DMS153 (cell line): ENCODE data around the gene CRELD1.
A peak's percentile ranks its signal among the peaks of the same experiment; 100 is the strongest.
"Not testable (repeated sequence)": the region's sequence is repeated elsewhere in the genome, so short reads cannot be mapped to it uniquely, and the experiment has no call there.

Source experiments
- DNase-seq: peaks from one replicate; lab custom pipeline; 2025; lab: John Stamatoyannopoulos, UW

Gene CRELD1, protein sequence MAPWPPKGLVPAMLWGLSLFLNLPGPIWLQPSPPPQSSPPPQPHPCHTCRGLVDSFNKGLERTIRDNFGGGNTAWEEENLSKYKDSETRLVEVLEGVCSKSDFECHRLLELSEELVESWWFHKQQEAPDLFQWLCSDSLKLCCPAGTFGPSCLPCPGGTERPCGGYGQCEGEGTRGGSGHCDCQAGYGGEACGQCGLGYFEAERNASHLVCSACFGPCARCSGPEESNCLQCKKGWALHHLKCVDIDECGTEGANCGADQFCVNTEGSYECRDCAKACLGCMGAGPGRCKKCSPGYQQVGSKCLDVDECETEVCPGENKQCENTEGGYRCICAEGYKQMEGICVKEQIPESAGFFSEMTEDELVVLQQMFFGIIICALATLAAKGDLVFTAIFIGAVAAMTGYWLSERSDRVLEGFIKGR

GRCh38 chr3:9933561-9934234, at the start of gene CRELD1:
CRELD1 (plus strand) TSS chr3:9933834; CDS start chr3:9934439, 605 bp downstream.
- DNase-seq = peak; percentile 77

- DNase-seq = no peak
Measured at GRCh38 chr3:9884555-9885165, 49.0 kb upstream of the CRELD1 start.

GRCh38 chr3:9886328-9886727, 47.3 kb upstream of the CRELD1 start:
- DNase-seq = no peak

- DNase-seq = no peak
Measured at GRCh38 chr3:9887480-9887879, 46.2 kb upstream of the CRELD1 start.

GRCh38 chr3:9888540-9888939, 45.1 kb upstream of the CRELD1 start:
- no peak for DNase-seq

GRCh38 chr3:9889405-9889804, 44.2 kb upstream of the CRELD1 start:
- no peak for DNase-seq

- peak; percentile 46 for DNase-seq
Measured at GRCh38 chr3:9890249-9891071, 43.2 kb upstream of the CRELD1 start, which contains the start of gene JAGN1. JAGN1 (plus strand) TSS chr3:9890610; CDS start chr3:9890723, 113 bp downstream.

- no peak for DNase-seq
Measured at GRCh38 chr3:9891072-9891622, 42.5 kb upstream of the CRELD1 start.

DNA sequence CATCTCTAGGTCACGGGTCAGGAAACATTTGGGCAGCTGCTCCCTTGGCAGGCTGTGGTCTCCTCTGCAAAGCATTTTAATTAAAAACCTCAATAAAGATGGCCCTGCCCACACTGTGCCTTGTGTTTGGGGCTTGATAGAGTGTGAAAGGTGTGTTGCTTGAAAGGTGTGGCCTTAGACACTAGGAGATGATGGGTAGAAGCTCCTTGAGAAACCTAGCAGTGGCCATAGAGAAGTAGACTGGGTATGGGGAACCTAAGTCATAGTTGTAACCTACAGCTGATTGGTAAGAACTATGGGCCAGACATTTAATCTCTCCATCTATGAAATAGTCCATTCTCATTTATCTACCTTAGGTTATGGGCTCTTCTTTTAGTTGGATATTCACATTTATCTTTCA, 39.9 kb upstream of the CRELD1 start:
- DNase-seq = no peak

- DNase-seq = not testable (repeated sequence)
Measured at GRCh38 chr3:9895715-9896114, 37.9 kb upstream of the CRELD1 start.

DNA sequence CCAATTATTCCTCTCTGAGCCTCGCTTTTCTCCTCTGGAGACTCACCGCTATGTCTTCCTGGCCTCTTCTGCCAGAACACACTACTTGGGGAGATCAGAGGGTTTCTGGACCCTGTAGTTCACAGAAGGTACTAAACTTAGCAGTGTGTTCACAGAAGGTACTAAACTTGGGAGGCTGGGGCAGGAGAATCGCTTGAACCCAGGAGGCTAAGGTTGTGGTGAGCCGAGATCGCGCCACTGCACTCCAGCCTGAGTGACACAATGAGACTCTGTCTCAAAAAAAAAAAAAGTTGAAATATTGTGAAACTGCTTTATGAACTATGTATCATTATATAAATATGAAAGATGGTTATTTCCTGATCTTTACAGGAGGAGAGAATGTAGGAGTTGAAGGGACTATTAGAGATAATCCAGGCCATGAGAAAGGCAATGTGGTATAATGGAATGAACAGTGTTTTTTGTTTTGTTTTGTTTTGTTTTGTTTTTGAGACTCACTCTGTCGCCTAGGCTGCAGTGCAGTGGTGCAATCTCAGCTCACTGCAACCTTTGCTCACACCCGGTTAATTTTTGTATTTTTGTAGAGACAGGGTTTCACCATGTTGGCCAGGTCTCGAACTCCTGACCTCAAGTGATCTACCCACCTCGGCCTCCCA, 36.8 kb upstream of the CRELD1 start:
- not testable (repeated sequence) for DNase-seq

- DNase-seq = no peak
Measured at GRCh38 chr3:9897408-9898372, 35.9 kb upstream of the CRELD1 start.

DNA sequence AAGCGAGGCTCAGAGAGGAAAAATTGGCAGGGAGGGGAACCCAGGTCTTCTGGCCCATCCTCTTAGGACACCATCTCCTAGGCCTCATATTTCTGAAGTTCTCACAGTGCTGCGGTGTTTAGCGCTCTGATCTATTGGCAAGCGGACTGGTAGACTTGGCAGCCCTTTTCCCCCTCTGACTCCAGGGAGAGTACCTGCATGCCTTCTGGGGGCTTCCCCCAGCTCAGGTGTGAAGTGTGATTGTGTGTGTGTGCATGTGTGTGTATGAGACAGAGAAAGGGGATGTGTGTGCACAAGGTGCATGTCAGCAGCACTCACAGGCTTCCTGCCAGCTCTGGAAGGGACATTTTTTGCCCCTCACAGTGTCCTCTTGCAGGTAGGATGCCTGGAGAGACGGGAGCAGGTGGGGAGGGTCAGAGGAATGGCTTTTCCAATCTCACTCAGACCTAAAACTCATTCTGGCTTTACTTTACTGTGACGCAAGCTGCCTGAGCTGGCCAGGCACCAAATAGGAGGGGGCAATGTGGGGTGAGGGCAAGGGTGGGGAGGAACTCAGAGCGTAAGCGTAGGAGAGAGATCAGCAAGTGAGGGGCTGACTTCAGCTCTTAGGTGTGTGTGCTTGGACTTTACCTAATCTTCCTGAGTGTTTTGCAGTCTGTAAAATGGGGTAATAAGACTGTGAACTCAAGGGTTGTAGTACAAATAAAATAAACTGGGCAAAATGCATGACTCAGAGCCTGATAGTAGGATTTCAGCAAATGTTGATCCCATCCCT, 35.0 kb upstream of the CRELD1 start:
- no peak for DNase-seq

DNA sequence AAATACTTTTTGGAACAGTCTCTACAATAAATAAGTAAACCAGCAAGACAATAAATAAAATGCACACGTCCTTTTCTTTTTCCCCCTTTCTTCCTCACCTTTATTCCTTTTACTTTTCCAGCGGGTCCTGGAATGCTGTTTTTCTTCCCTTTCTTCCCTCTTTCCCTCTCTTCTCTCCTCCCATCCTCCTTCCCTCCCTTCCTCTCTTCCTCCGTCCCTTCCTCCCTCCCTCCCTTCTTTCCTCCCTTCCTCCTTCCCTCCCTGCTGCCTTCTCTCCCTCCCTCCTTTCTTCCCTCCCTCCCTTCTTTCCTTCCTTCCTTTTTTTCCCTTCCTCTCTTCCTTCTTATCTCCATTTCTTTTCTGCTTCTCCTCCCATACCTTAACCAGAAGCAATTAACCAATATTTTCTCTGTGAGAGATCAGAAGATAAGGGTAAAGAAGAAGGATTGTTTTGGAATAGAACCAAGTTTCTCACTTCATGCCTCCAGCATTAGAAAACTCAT, 34.3 kb upstream of the CRELD1 start:
- DNase-seq = no peak

DNA sequence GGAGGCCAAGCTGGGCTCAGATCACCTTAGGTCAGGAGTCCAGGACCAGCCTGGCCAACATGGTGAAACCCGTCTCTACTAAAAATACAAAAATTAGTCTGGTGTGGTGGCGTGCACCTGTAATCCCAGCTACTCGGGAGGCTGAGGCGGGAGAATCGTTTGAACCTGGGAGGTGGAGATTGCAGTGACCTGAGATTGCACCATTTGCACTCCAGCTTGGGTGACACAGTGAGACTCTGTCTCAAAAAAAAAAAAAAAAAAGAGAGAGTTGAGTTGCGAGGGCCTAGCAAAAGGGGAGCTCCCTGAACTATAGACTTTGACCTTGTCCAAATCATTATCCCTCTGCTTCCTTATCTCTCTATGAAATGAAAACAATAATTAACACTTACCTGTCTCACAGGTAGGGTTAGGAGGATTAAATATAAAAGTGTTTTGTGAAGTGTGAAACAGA, 32.6 kb upstream of the CRELD1 start:
- not testable (repeated sequence) for DNase-seq

DNA sequence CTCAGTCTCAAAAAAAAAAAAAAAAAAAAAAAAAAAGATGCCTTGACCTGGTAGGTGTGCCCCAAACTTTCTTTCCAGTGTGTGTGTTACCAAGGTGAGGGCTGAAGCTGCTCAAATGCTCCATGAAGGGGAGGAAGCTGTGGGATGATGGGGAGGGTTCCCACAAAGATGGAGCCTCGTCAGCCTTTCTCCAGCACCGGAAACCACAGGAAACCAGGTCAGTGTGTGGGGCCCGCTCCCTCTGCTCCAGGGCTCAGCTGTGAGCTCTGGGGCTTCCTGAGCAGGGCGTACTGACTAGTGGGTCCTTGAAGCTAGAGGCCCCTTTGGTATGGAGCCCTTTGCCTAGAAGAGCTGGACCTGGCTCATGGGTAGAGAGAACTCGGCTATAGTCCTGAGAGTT, 31.7 kb upstream of the CRELD1 start:
- no peak for DNase-seq

DNA sequence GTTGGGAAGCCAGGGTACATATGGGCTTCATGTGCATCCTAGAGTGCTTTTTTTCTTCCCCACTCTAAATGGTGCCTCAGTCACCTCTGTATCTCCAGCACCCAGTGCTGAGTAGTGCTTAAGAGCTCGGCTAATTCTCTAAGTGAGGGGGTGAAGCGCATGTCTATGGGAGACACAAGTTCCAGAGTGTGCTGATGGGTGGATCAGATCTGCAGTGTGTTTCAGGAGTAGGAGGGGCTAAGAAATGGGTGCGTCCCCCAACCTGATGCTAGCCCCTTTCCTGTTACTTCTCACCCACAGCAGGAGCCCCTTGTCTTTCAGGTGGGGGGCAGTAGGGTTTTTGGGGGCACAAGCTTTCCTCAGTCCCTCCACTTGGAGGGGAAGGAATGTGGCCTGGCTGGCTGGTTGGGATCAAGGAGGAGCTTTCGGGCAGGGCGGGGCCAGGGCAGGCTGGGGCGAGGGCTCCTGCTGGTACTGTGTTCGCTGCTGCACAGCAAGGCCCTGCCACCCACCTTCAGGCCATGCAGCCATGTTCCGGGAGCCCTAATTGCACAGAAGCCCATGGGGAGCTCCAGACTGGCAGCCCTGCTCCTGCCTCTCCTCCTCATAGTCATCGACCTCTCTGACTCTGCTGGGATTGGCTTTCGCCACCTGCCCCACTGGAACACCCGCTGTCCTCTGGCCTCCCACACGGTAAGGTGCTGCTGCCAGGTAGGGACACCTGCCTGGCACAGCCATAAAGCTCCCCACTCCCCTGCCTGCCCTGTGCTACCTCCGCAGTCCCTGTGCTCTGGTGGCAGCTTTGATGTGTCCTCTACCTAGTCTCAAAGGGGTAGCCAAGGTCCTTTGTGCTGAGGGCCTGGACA, 31.0 kb upstream of the CRELD1 start, which contains the start of gene IL17RE:
Gene IL17RE, plus strand, starts transcription at position 477 of the 866 bp plus-strand sequence. Its CDS starts 85 bp downstream, at position 562.
- DNase-seq = no peak

DNA sequence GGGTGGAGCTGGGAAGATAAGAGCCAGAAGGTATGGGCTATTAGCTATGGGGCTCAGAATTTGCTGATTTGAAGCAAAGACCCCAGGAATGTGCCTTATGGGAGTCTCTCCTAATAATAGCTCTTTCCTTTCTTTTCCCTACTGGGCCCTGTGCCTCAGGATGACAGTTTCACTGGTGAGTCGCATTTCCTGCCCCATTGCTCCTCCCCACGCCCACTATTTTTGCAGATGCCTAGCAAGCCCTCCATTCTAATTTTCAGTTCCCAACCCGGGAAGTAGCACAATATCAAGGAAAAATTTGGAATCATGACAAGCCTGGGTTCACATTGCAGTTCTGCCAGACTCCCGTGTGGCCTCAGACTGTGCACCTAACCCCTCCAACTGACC, 30.4 kb upstream of the CRELD1 start:
- DNase-seq = no peak
